Measurements from ENCODE around the gene SDCCAG8. TPM values are rescaled to one million over a fixed set of nuclear protein-coding genes. Genes with fewer than 3 reads are reported as not detected.

Gene SDCCAG8
- total RNA-seq, 6 experiments from 2014 or later: 13.4 to 20.6 (median 15.6) TPM

- TF ChIP-seq CTCF (IDR thresholded peaks at IDR 0.05) (no peak), POLR2A (IDR thresholded peaks at IDR 0.05) (no peak)
These were observed 35.5 kb downstream of the SDCCAG8 start for GRCh38 chr1:243291292-243291691.

GRCh38 chr1:243292117-243292516 lies 36.3 kb downstream of the SDCCAG8 start:
- 90% methylated on average over 5 of the region's 5 CpGs for WGBS (ENCODE audit: insufficient coverage, low coverage, low lambda C conversion rate, missing lambda C conversion rate)

More at GRCh38 chr1:243291292-243291691, 35.5 kb downstream of the SDCCAG8 start:
- Histone ChIP-seq H3K27me3 (no peaks in the 10 kb centered on the region), H3K27ac (no peak overlapping the region), H3K9me3 (no peaks in the 10 kb centered on the region), H3K4me1 (no peaks in the 10 kb centered on the region), H3K4me3 (no peak overlapping the region), H3K36me3 (no peaks in the 10 kb centered on the region)
- WGBS (ENCODE audit: insufficient coverage, low coverage, low lambda C conversion rate, missing lambda C conversion rate): 71% methylated on average over 1 of the region's 1 CpG
- DNase-seq (no peak), ATAC-seq (no peak)
- intact Hi-C loops (cut with DNase I): no loop called here

GRCh38 chr1:243293941-243294722 lies 38.3 kb downstream of the SDCCAG8 start:
- Histone ChIP-seq H3K27ac (no peak overlapping the region), H3K36me3 (no peaks in the 10 kb centered on the region), H3K4me3 (no peak overlapping the region), H3K4me1 (no peaks in the 10 kb centered on the region), H3K27me3 (no peaks in the 10 kb centered on the region), H3K9me3 (no peaks in the 10 kb centered on the region)
- no peak for ATAC-seq
- TF ChIP-seq CTCF (IDR thresholded peaks at IDR 0.05): no peak
- no peak for TF ChIP-seq POLR2A (IDR thresholded peaks at IDR 0.05)
- 69% methylated on average over 3 of the region's 4 CpGs for WGBS (ENCODE audit: insufficient coverage, low coverage, low lambda C conversion rate, missing lambda C conversion rate)
- DNase-seq: no peak
- intact Hi-C loops (cut with DNase I): no loop called here

More at GRCh38 chr1:243292117-243292516, 36.3 kb downstream of the SDCCAG8 start:
- no peak overlapping the region for H3K27ac ChIP-seq
- ATAC-seq (no peak), DNase-seq (no peak)
- no peaks in the 10 kb centered on the region for H3K36me3 ChIP-seq
- no peaks in the 10 kb centered on the region for H3K4me1 ChIP-seq
- H3K4me3 ChIP-seq: no peak overlapping the region
- no peak for TF ChIP-seq CTCF (IDR thresholded peaks at IDR 0.05)
- no peak for TF ChIP-seq POLR2A (IDR thresholded peaks at IDR 0.05)
- no peaks in the 10 kb centered on the region for H3K9me3 ChIP-seq
- intact Hi-C loops (cut with DNase I): no loop called here
- H3K27me3 ChIP-seq: no peaks in the 10 kb centered on the region

- H3K4me1 ChIP-seq: no peaks in the 10 kb centered on the region
- intact Hi-C loops (cut with DNase I): no loop called here
- H3K4me3 ChIP-seq: no peak overlapping the region
- WGBS (ENCODE audit: insufficient coverage, low coverage, low lambda C conversion rate, missing lambda C conversion rate): 64% methylated on average over 3 of the region's 3 CpGs
- H3K9me3 ChIP-seq: no peaks in the 10 kb centered on the region
- DNase-seq (no peak), ATAC-seq (no peak)
- H3K36me3 ChIP-seq: no peaks in the 10 kb centered on the region
- H3K27me3 ChIP-seq: no peaks in the 10 kb centered on the region
- TF ChIP-seq POLR2A (IDR thresholded peaks at IDR 0.05) (no peak), CTCF (IDR thresholded peaks at IDR 0.05) (no peak)
- H3K27ac ChIP-seq: no peak overlapping the region
These were observed 38.9 kb downstream of the SDCCAG8 start for GRCh38 chr1:243294723-243295121.
